Neural progenitor cell (in vitro differentiated cells): ENCODE measurements around the gene ZAR1. TPM values are rescaled to one million over a fixed set of nuclear protein-coding genes. Genes with fewer than 3 reads are reported as not detected.

Experiments used
- DNase-seq: peaks from one replicate; pipeline ENCODE4 v3.0.0-alpha.2; 2016; ENCODE audit warnings: low spot score
- H2AFZ ChIP-seq: fragments of 200-600 bp; sonication (generic); replicated peaks from 2 replicates; pipeline ENCODE4 v1.6.1; 2016; ENCODE audit warnings: antibody characterized with exemption
- H3F3A ChIP-seq: fragments of 200-600 bp; sonication (generic); 2 replicates; pipeline ENCODE4 v1.6.1; 2016; ENCODE audit warnings: antibody characterized with exemption, low read depth
- H3K27ac ChIP-seq: fragments of 200-600 bp; sonication (generic); 2 replicates; pipeline ENCODE4 v1.5.1; 2016; ENCODE audit warnings: mild to moderate bottlenecking
- H3K27me3 ChIP-seq: fragments of 200-600 bp; sonication (generic); 2 replicates; pipeline ENCODE4 v1.6.1; 2016; ENCODE audit warnings: mild to moderate bottlenecking, moderate library complexity
- H3K36me3 ChIP-seq: fragments of 200-600 bp; sonication (generic); 2 replicates; pipeline ENCODE4 v1.5.1; 2016
- H3K4me1 ChIP-seq: fragments of 200-600 bp; sonication (generic); 2 replicates; pipeline ENCODE4 v1.6.1; 2016; ENCODE audit warnings: mixed run types
- H3K4me2 ChIP-seq: fragments of 200-600 bp; sonication (generic); 2 replicates; pipeline ENCODE4 v1.6.1; 2016
- H3K4me3 ChIP-seq: fragments of 200-600 bp; sonication (generic); 2 replicates; pipeline ENCODE4 v1.5.1; 2016
- H3K79me2 ChIP-seq: fragments of 200-600 bp; sonication (generic); 2 replicates; pipeline ENCODE4 v1.6.1; 2016; ENCODE audit warnings: low read depth
- H3K9ac ChIP-seq: fragments of 200-600 bp; sonication (generic); 2 replicates; pipeline ENCODE4 v1.6.1; 2016
- H3K9me3 ChIP-seq: fragments of 200-600 bp; sonication (generic); 2 replicates; pipeline ENCODE4 v1.5.1; 2016; ENCODE audit warnings: low read depth
- H4K20me1 ChIP-seq: fragments of 200-600 bp; sonication (generic); 2 replicates; pipeline ENCODE4 v1.6.1; 2016; ENCODE audit warnings: low read depth
- H3K27ac Mint-ChIP-seq: 3 replicates; pipeline ENCODE4 v1.8.0; 2021; ENCODE audit warnings: mixed read lengths
- H3K27me3 Mint-ChIP-seq: 2 replicates; pipeline ENCODE4 v1.8.0; 2022; ENCODE audit warnings: low read depth, mild to moderate bottlenecking, inconsistent platforms, moderate library complexity, mixed read lengths; ENCODE audit not compliant: insufficient read depth
- H3K36me3 Mint-ChIP-seq: 3 replicates; pipeline ENCODE4 v1.8.0; 2021; ENCODE audit warnings: mixed read lengths
- H3K4me1 Mint-ChIP-seq: 3 replicates; pipeline ENCODE4 v1.8.0; 2021; ENCODE audit warnings: mixed read lengths
- H3K4me3 Mint-ChIP-seq: 3 replicates; pipeline ENCODE4 v1.8.0; 2021; ENCODE audit warnings: mild to moderate bottlenecking, moderate library complexity, mixed read lengths
- H3K9me3 Mint-ChIP-seq: 3 replicates; pipeline ENCODE4 v1.8.0; 2020; ENCODE audit warnings: mixed read lengths
- EZH2 ChIP-seq: fragments of 200-600 bp; sonication (generic); IDR thresholded peaks from 2 replicates; pipeline ENCODE4 v1.6.1; 2017; ENCODE audit warnings: antibody characterized with exemption, mild to moderate bottlenecking, moderate library complexity
- EZH2phosphoT487 ChIP-seq: fragments of 200-600 bp; sonication (generic); IDR thresholded peaks from 2 replicates; pipeline ENCODE4 v1.6.1; 2017; ENCODE audit warnings: antibody characterized with exemption
- total RNA-seq: library from RNA; depleted of rRNA; stranded (reverse); fragments of >200 nt; gene quantifications from 2 replicates; pipeline ENCODE4 v1.2.3, GENCODE V29; 2015; ENCODE audit warnings: low replicate concordance
- TF ChIP-seq, protein P1 (sequence below): fragments of 200-600 bp; sonication (generic); IDR thresholded peaks from 2 replicates; pipeline ENCODE4 v1.5.1; 2017; ENCODE audit warnings: antibody characterized with exemption, mild to moderate bottlenecking

Gene ZAR1
- total RNA-seq, 1 donor from 2014 or later = not detected

- H3K4me2 ChIP-seq = no peak overlapping the region
- H3K79me2 ChIP-seq = no peaks in the 10 kb centered on the region
- TF ChIP-seq EZH2phosphoT487 (no peak), EZH2 (no peak)
- TF ChIP-seq, protein P1, sequence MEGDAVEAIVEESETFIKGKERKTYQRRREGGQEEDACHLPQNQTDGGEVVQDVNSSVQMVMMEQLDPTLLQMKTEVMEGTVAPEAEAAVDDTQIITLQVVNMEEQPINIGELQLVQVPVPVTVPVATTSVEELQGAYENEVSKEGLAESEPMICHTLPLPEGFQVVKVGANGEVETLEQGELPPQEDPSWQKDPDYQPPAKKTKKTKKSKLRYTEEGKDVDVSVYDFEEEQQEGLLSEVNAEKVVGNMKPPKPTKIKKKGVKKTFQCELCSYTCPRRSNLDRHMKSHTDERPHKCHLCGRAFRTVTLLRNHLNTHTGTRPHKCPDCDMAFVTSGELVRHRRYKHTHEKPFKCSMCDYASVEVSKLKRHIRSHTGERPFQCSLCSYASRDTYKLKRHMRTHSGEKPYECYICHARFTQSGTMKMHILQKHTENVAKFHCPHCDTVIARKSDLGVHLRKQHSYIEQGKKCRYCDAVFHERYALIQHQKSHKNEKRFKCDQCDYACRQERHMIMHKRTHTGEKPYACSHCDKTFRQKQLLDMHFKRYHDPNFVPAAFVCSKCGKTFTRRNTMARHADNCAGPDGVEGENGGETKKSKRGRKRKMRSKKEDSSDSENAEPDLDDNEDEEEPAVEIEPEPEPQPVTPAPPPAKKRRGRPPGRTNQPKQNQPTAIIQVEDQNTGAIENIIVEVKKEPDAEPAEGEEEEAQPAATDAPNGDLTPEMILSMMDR = no peak
- Mint-ChIP-seq H3K36me3 (peaks cover 28% of the 10 kb centered on the region), H3K9me3 (no peaks in the 10 kb centered on the region), H3K27ac (no peak overlapping the region), H3K27me3 (no peaks in the 10 kb centered on the region), H3K4me3 (no peak overlapping the region), H3K4me1 (peaks cover 9% of the 10 kb centered on the region)
- no peak for DNase-seq
- no peak overlapping the region for H3K27ac ChIP-seq
- H3F3A ChIP-seq = peaks cover 4% of the 10 kb centered on the region
- no peak overlapping the region for H2AFZ ChIP-seq
- H3K36me3 ChIP-seq = peaks cover 21% of the 10 kb centered on the region
- H3K4me1 ChIP-seq = no peaks in the 10 kb centered on the region
- H4K20me1 ChIP-seq = no peaks in the 10 kb centered on the region
- no peak overlapping the region for H3K4me3 ChIP-seq
- H3K27me3 ChIP-seq = no peaks in the 10 kb centered on the region
- no peaks in the 10 kb centered on the region for H3K9me3 ChIP-seq
- no peak overlapping the region for H3K9ac ChIP-seq
Observed at GRCh38 chr4:48539597-48539996, 49.5 kb downstream of the ZAR1 start.

DNA sequence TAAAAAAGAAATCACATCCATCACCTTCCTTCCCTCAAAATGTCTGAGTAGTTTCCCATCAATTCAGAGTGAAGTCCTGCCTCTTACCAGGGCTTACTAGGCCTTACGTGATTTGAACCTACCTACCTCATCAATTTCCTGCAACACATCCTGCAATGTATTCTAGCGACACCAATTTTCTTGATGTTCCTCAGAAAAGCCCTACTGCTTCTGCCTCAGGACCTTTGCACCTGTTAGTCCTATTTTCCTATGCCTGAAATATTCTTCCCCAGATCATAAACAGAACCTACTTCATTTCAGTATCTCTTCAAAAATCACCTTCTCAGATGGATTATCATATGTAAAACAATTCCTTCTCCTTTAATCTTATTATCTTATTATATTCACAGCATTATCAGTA, 52.8 kb downstream of the ZAR1 start:
- no peaks in the 10 kb centered on the region for H3K9me3 ChIP-seq
- no peak overlapping the region for H3K27ac Mint-ChIP-seq
- peaks cover 36% of the 10 kb centered on the region for H3K36me3 Mint-ChIP-seq
- H3K9ac ChIP-seq = no peak overlapping the region
- no peak overlapping the region for H3K4me2 ChIP-seq
- no peaks in the 10 kb centered on the region for H3K9me3 Mint-ChIP-seq
- TF ChIP-seq EZH2 = no peak
- TF ChIP-seq, protein P1 = no peak
- no peak for TF ChIP-seq EZH2phosphoT487
- H3K27me3 ChIP-seq = no peaks in the 10 kb centered on the region
- no peaks in the 10 kb centered on the region for H3F3A ChIP-seq
- H3K79me2 ChIP-seq = no peaks in the 10 kb centered on the region
- H4K20me1 ChIP-seq = no peaks in the 10 kb centered on the region
- H3K4me1 ChIP-seq = no peaks in the 10 kb centered on the region
- H3K36me3 ChIP-seq = peaks cover 19% of the 10 kb centered on the region
- no peak overlapping the region for H3K4me3 Mint-ChIP-seq
- no peak overlapping the region for H3K4me3 ChIP-seq
- no peaks in the 10 kb centered on the region for H3K27me3 Mint-ChIP-seq
- H2AFZ ChIP-seq = no peak overlapping the region
- H3K27ac ChIP-seq = no peak overlapping the region
- no peak for DNase-seq
- peaks cover 9% of the 10 kb centered on the region for H3K4me1 Mint-ChIP-seq

- Histone ChIP-seq H3F3A (no peaks in the 10 kb centered on the region), H3K27ac (no peak overlapping the region), H3K36me3 (peaks cover 23% of the 10 kb centered on the region), H4K20me1 (no peaks in the 10 kb centered on the region), H3K9ac (no peak overlapping the region), H2AFZ (no peak overlapping the region), H3K9me3 (no peaks in the 10 kb centered on the region), H3K4me2 (no peak overlapping the region), H3K4me3 (no peak overlapping the region), H3K4me1 (no peaks in the 10 kb centered on the region), H3K79me2 (no peaks in the 10 kb centered on the region), H3K27me3 (no peaks in the 10 kb centered on the region)
- no peaks in the 10 kb centered on the region for H3K9me3 Mint-ChIP-seq
- no peak overlapping the region for H3K4me3 Mint-ChIP-seq
- H3K27ac Mint-ChIP-seq = no peak overlapping the region
- H3K36me3 Mint-ChIP-seq = peaks cover 36% of the 10 kb centered on the region
- H3K27me3 Mint-ChIP-seq = no peaks in the 10 kb centered on the region
- no peak for DNase-seq
- H3K4me1 Mint-ChIP-seq = peaks cover 9% of the 10 kb centered on the region
- TF ChIP-seq EZH2 (no peak), EZH2phosphoT487 (no peak)
- TF ChIP-seq, protein P1 = no peak
Observed at GRCh38 chr4:48543796-48544195, 53.7 kb downstream of the ZAR1 start.

Other genes with a start within 250 kb of the ZAR1 start
- 0.22 TPM in 1 of 2 replicates, not detected in the other for gene TEC, start 220.4 kb upstream of the ZAR1 start, total RNA-seq
- 25.4 and 44.0 TPM in 2 replicates for gene SLAIN2, start 148.7 kb upstream of the ZAR1 start, total RNA-seq
- gene SLC10A4, start 6.9 kb upstream of the ZAR1 start, total RNA-seq = 0.24 and 0.28 TPM in 2 replicates